Activated T-cell treated with anti-CD3 and anti-CD28 coated beads for 48 hours (primary cell): ENCODE measurements around the gene FGA.

Experiments used
- DNase-seq: peaks from one replicate; pipeline ENCODE4 v3.0.0-alpha.2; 2020; ENCODE audit warnings: low read depth

The FGA gene

GRCh38 chr4:154590329-154591006 is at the start of gene FGA:
FGA (minus strand) TSS chr4:154590742; CDS start chr4:154590687, 55 bp downstream.
- no peak for DNase-seq

- DNase-seq, result no peak
Observed at GRCh38 chr4:154634058-154634457, 43.5 kb upstream of the FGA start.

GRCh38 chr4:154631828-154632227 is 41.3 kb upstream of the FGA start:
- DNase-seq, result no peak

GRCh38 chr4:154630324-154630723 is 39.8 kb upstream of the FGA start:
- DNase-seq, result no peak

- peak; percentile 66 for DNase-seq
Observed at GRCh38 chr4:154626793-154627484, 36.4 kb upstream of the FGA start.

- no peak for DNase-seq
Observed at GRCh38 chr4:154625971-154626370, 35.4 kb upstream of the FGA start.

- DNase-seq, result no peak
Observed at GRCh38 chr4:154623995-154624394, 33.5 kb upstream of the FGA start.

- DNase-seq, result no peak
Observed at GRCh38 chr4:154623436-154623835, 32.9 kb upstream of the FGA start.

- no peak for DNase-seq
Observed at GRCh38 chr4:154622598-154622997, 32.1 kb upstream of the FGA start.

GRCh38 chr4:154620111-154620510 is 29.6 kb upstream of the FGA start:
- DNase-seq, result no peak

- DNase-seq, result peak; percentile 27
Observed at GRCh38 chr4:154618708-154619315, 28.3 kb upstream of the FGA start.

- DNase-seq, result no peak
Observed at GRCh38 chr4:154617820-154618317, 27.3 kb upstream of the FGA start.

GRCh38 chr4:154616731-154617130 is 26.2 kb upstream of the FGA start:
- no peak for DNase-seq

- no peak for DNase-seq
Observed at GRCh38 chr4:154616287-154616686, 25.7 kb upstream of the FGA start.

- DNase-seq, result no peak
Observed at GRCh38 chr4:154615211-154615610, 24.7 kb upstream of the FGA start.

- DNase-seq, result no peak
Observed at GRCh38 chr4:154614306-154614705, 23.8 kb upstream of the FGA start.

GRCh38 chr4:154612472-154613414 is 22.2 kb upstream of the FGA start, which contains the start of gene FGG:
FGG (minus strand) TSS chr4:154612656; CDS start chr4:154612609, 47 bp downstream.
- DNase-seq, result no peak

- no peak for DNase-seq
Observed at GRCh38 chr4:154611833-154612232, 21.3 kb upstream of the FGA start.

GRCh38 chr4:154610582-154610981 is 20.0 kb upstream of the FGA start:
- DNase-seq, result no peak

GRCh38 chr4:154609532-154609931 is 19.0 kb upstream of the FGA start:
- no peak for DNase-seq

GRCh38 chr4:154608361-154609252 is 18.1 kb upstream of the FGA start:
- no peak for DNase-seq
